Measurements from ENCODE around the gene FRMD4A.

Gene FRMD4A

DNA sequence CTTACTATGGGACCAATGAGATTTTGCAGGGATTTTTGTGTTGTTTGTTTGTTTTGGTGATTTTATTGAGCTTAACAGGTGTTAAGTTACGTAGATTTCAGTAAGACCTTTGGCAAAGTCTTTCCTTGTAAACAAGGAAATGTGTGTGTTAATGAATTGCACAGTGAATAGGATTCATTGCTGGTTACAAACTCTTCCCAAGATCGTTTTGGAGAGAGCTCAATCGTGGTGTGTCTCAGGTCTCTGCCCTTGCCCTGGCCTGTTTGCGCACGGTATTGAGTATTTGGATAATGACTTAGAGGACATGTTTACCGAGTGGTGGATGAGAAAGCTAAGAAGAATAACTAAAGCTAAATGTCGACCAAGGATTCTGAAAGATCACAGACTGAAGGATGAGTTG is 702.1 kb downstream of the FRMD4A start:
- TF ChIP-seq, protein P1, sequence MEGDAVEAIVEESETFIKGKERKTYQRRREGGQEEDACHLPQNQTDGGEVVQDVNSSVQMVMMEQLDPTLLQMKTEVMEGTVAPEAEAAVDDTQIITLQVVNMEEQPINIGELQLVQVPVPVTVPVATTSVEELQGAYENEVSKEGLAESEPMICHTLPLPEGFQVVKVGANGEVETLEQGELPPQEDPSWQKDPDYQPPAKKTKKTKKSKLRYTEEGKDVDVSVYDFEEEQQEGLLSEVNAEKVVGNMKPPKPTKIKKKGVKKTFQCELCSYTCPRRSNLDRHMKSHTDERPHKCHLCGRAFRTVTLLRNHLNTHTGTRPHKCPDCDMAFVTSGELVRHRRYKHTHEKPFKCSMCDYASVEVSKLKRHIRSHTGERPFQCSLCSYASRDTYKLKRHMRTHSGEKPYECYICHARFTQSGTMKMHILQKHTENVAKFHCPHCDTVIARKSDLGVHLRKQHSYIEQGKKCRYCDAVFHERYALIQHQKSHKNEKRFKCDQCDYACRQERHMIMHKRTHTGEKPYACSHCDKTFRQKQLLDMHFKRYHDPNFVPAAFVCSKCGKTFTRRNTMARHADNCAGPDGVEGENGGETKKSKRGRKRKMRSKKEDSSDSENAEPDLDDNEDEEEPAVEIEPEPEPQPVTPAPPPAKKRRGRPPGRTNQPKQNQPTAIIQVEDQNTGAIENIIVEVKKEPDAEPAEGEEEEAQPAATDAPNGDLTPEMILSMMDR (conservative IDR thresholded peaks at IDR 0.05; ENCODE audit: control insufficient read depth, insufficient read depth, low read depth, low read length), result no peak
- H3K4me3 ChIP-seq (ENCODE audit: control insufficient read depth, low read depth, low read length), result no peak overlapping the region
- DNase-seq (ENCODE audit: low read depth), result no peak

DNA sequence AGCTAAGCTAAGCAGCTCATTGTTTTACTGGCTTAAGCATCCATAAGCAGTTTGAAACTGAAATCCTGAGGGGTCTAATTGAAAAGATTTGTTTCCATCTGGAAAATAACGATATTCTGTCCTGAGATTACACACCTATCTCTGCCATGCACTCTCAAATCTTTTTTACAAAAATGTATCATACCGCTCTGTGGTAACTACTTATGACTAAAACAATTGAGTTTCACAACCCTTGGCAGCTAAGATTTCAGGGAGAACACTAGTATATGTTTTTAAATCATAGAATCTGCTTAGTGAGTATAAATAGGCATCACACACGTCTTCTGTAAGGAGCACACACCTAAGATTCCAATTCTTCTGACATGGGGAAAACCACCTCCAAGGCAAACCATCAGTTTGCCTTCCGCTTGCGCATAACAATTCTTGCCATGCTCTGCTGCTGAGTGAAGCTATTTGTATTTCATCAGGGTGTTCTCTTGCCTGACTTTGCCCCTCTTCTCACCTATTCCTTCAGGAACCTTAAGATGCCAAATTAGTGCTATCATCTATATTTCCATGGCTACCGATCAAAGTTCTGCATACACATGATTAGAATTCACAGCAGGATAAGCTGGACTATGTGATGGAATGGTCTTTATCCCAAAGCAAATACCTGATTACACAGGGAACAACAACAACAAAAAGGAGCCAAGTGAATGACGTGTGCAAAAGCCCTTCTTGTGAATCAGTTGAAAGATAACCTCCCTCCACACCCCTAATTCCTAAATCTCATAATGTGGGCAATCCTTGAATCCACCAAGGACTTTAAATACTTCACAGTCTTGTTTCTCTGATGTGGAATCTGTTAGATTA is 703.0 kb downstream of the FRMD4A start:
- no peak overlapping the region for H3K4me3 ChIP-seq (ENCODE audit: control insufficient read depth, low read depth, low read length)
- DNase-seq (ENCODE audit: low read depth), result peak; percentile 16
- TF ChIP-seq, protein P1 (conservative IDR thresholded peaks at IDR 0.05; ENCODE audit: control insufficient read depth, insufficient read depth, low read depth, low read length), result no peak

DNA sequence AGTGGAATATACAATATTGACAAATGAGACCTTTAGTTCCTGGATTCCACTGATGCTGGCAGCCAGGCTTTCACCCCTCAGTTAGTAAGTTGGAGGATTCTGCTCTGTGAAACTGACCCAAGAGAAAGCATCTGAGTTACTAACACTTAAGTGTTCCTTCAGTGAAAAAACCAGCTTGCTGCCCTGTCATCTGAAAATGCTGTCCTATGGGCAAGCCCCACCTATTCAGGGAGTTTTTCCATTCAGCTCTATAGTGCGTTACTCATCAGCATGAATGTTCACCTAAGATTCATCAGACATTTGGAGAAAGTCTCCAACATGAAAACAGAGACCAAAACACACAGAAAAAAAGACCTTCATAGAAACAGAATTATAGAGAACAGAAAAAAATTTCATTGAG is 706.1 kb downstream of the FRMD4A start:
- TF ChIP-seq, protein P1 (conservative IDR thresholded peaks at IDR 0.05; ENCODE audit: control insufficient read depth, insufficient read depth, low read depth, low read length), result no peak
- H3K4me3 ChIP-seq (ENCODE audit: control insufficient read depth, low read depth, low read length), result no peak overlapping the region
- DNase-seq (ENCODE audit: low read depth), result no peak

DNA sequence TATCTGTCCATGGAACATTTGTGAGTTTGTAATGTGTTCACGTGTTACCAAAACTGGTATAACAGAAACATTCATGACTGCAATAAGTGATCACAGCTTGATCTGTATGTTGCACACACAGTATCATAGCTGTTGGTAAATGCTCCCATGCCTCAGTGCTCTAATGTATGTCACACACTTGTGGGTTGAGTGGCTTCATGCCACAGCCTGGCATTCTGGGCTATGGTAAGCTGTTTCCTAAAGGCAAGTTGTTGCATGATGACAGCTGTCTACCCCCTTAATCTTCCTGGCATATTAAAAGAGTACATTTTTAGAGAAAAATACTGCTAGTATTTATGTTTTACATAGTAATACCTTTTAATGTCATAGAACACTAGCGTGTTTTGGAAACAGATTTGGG is 708.8 kb downstream of the FRMD4A start:
- H3K4me3 ChIP-seq (ENCODE audit: control insufficient read depth, low read depth, low read length), result no peak overlapping the region
- TF ChIP-seq, protein P1 (conservative IDR thresholded peaks at IDR 0.05; ENCODE audit: control insufficient read depth, insufficient read depth, low read depth, low read length), result no peak
- DNase-seq (ENCODE audit: low read depth), result no peak

DNA sequence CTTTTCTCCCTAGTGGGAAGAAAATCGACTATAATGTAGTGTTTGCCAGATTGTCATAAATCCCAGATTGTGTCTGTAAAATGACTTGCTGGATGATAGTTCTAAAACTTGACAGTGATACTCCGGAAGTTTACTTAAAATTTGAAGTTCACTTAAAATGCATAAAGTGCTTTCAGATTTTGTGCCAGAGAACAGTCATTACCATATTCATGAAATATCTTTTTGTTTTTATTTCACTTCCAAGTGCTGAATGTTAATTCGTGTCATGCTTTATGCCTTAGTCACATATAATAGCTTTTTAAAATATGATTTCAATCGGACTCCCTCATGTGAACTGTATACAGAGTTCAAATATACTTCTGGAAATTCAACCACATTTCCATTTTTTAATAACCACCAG is 713.6 kb downstream of the FRMD4A start:
- TF ChIP-seq, protein P1 (conservative IDR thresholded peaks at IDR 0.05; ENCODE audit: control insufficient read depth, insufficient read depth, low read depth, low read length), result no peak
- no peak overlapping the region for H3K4me3 ChIP-seq (ENCODE audit: control insufficient read depth, low read depth, low read length)
- no peak for DNase-seq (ENCODE audit: low read depth)

DNA sequence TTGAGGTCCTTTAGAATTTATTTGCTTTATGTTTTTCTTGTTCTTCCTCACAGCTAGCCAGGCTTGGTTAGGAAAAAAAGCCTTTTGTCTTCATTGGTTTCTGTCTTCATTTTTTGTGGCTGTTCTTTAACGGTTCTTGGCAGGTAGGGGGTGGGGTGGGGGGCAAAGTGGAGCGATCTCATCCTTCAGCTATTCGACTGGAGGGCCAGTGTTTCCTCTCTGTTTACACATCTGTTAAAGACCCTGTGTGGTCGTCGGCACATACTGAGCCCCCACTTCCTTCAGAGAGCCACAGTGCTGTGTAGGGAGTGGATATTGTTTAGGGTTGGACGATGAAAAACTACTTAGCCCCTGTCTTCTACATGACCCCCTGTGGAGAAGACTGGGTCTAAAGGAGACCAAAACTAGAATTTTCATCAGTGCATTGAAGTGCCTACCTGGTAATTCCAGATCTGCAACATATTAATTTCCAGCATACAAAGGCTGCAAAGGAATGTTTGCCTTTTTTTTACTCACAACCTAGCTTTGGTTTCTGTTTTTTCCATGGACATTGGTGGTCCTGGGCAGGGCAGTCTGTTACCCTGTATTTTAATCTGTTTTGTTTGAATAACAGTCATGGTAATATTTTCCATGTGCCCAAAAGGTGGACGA is 714.9 kb downstream of the FRMD4A start:
- TF ChIP-seq, protein P1 (conservative IDR thresholded peaks at IDR 0.05; ENCODE audit: control insufficient read depth, insufficient read depth, low read depth, low read length), result no peak
- no peak overlapping the region for H3K4me3 ChIP-seq (ENCODE audit: control insufficient read depth, low read depth, low read length)
- no peak for DNase-seq (ENCODE audit: low read depth)
